Measurements from ENCODE around the gene KDM6B.

The KDM6B gene

GRCh38 chr17:7882068-7882467, 48.1 kb downstream of the KDM6B start:
- peak in 1 of 2 donors; percentile 9 for DNase-seq

- no peak for DNase-seq
These were observed 48.6 kb downstream of the KDM6B start for GRCh38 chr17:7882629-7883028.

Data from bone marrow (tissue), 2 donors.